Lung (tissue), 12 donors: ENCODE results near the gene OR2B6. TPM values are rescaled to one million over a fixed set of nuclear protein-coding genes. Genes with fewer than 3 reads are reported as not detected.

Experiments
- ATAC-seq: fragments of 200-7000 bp; cut with Tn5 transposase; one replicate; pipeline ENCODE4 v1.9.1; 2020; ENCODE audit warnings: moderate number of reproducible peaks; ENCODE audit not compliant: insufficient read depth, low FRiP score
- DNase-seq, 3 donors: peaks; one replicate each; pipeline ENCODE4 v3.0.0-alpha.2; 2013 to 2017
- H3K27ac ChIP-seq, 2 donors: one replicate each; pipeline ENCODE4 v1.5.1; 2013; ENCODE audit warnings: mild to moderate bottlenecking in 2 of 2, moderate library complexity in 2 of 2, control low read depth in 1 of 2, inconsistent platforms in 1 of 2, low read depth in 1 of 2, low read length in 1 of 2
- H3K27me3 ChIP-seq, 3 donors: one replicate each; pipeline ENCODE4 v1.5.1; 2013; ENCODE audit warnings: low read length in 2 of 3; ENCODE audit not compliant: control insufficient read depth in 3 of 3, insufficient read depth in 3 of 3
- H3K36me3 ChIP-seq, 4 donors: one replicate each; pipeline ENCODE4 v1.5.1; 2013; ENCODE audit warnings: low read length in 4 of 4, mild to moderate bottlenecking in 1 of 4, moderate library complexity in 1 of 4; ENCODE audit not compliant: control insufficient read depth in 4 of 4, insufficient read depth in 4 of 4
- H3K4me1 ChIP-seq, 5 donors: one replicate each; pipeline ENCODE4 v1.5.1; 2013; ENCODE audit warnings: low read length in 5 of 5, mild to moderate bottlenecking in 2 of 5, moderate library complexity in 1 of 5; ENCODE audit not compliant: control insufficient read depth in 5 of 5, insufficient read depth in 5 of 5
- H3K4me3 ChIP-seq: one replicate; pipeline ENCODE4 v1.5.1; 2013; ENCODE audit warnings: mild to moderate bottlenecking, control low read depth, moderate library complexity
- H3K9ac ChIP-seq, 2 donors: one replicate each; pipeline ENCODE4 v1.5.1; 2013; ENCODE audit warnings: low read length in 2 of 2, control low read depth in 1 of 2; ENCODE audit not compliant: insufficient read depth in 1 of 2
- H3K9me3 ChIP-seq, 4 donors: one replicate each; pipeline ENCODE4 v1.5.1; 2013; ENCODE audit warnings: low read length in 3 of 4, mild to moderate bottlenecking in 1 of 4, moderate library complexity in 1 of 4; ENCODE audit not compliant: control insufficient read depth in 4 of 4, insufficient read depth in 3 of 4
- CTCF ChIP-seq: IDR thresholded peaks from 2 replicates; pipeline ENCODE4 v1.5.1; 2012; ENCODE audit warnings: mild to moderate bottlenecking; ENCODE audit errors: control extremely low read depth, extremely low read depth
- WGBS, 2 donors: extraction: QIAGEN DNeasy Blood & Tissue Kit; methylation state at CpG; one replicate each; pipeline ENCODE4 v1.1.7; 2013; 5-methylcytosine and 5-hydroxymethylcytosine counted together
- polyA plus RNA-seq, 2 donors: library from polyadenylated mRNA; stranded (reverse); fragments of 200-250 nt; gene quantifications; one replicate each; pipeline ENCODE4 v1.2.1, GENCODE V29; 2013
- total RNA-seq, 2 donors: library from RNA; depleted of rRNA in 1 of 2; stranded (reverse); fragments of >200 nt in 1 of 2; gene quantifications; one replicate each; pipeline ENCODE4 v1.2.1, GENCODE V29; 2014 to 2021
- donor health status: control.
- donor health status: control.
- donor health status: Bipolar disorder and iron deficiency.
- donor health status: healthy.
- donor health status: DM: yes; HTN: yes; CAD: no.

OR2B6 gene
- total and polyA plus RNA-seq, 4 donors = not detected

DNA sequence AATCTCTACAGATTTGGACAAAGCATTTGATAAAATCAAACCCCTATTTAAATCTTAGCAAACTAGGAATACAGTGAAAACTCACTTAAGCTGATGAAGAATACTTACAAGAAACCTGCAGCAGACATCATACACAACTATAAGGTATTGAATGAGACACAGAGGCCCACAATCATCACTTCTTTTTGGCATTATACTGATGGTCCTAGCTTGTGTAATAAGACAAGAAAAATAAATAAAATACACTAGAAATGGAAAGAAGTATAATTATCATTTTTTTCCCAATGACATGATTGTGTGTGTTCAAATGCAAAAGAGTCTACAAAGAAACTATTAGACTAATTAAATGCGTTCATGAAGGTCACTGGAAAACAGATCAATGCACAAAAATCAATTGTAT lies 8.8 kb upstream of the OR2B6 start:
- H3K4me3 ChIP-seq = no peak overlapping the region
- WGBS, 2 donors = 85 to 93% methylated on average over 1 of the region's 1 CpG
- no peaks in the 10 kb centered on the region for H3K36me3 ChIP-seq
- H3K27ac ChIP-seq = no peak overlapping the region
- TF ChIP-seq CTCF = no peak
- DNase-seq (no peak), ATAC-seq (no peak)
- peaks cover 0 to 6% (median 4%) of the 10 kb centered on the region in 3 donors for H3K27me3 ChIP-seq
- H3K9ac ChIP-seq = no peak overlapping the region
- peaks cover 0 to 2% (median 0%) of the 10 kb centered on the region in 4 donors for H3K9me3 ChIP-seq
- no peaks in the 10 kb centered on the region for H3K4me1 ChIP-seq

- DNase-seq (no peak), ATAC-seq (no peak)
- H3K27ac ChIP-seq = no peak overlapping the region
- no peak overlapping the region for H3K9ac ChIP-seq
- no peaks in the 10 kb centered on the region for H3K36me3 ChIP-seq
- no peak for TF ChIP-seq CTCF
- no peak overlapping the region for H3K4me3 ChIP-seq
- H3K4me1 ChIP-seq = no peaks in the 10 kb centered on the region
- H3K9me3 ChIP-seq = no peaks in the 10 kb centered on the region
- peaks cover 0 to 10% (median 4%) of the 10 kb centered on the region in 3 donors for H3K27me3 ChIP-seq
- 57 to 80% methylated on average over 1 of the region's 1 CpG for WGBS, 2 donors
These were observed 6.0 kb upstream of the OR2B6 start for GRCh38 chr6:27951040-27951439.

- no peaks in the 10 kb centered on the region for H3K4me1 ChIP-seq
These were observed 475 bp downstream of the OR2B6 start for GRCh38 chr6:27957516-27957915.

More at GRCh38 chr6:27957516-27957915, 475 bp downstream of the OR2B6 start:
- H3K27me3 ChIP-seq = peaks cover 0 to 11% (median 0%) of the 10 kb centered on the region in 3 donors
- H3K27ac ChIP-seq = no peak overlapping the region
- 67 to 82% methylated on average over 4 of the region's 4 CpGs for WGBS, 2 donors
- no peak for DNase-seq
- no peak overlapping the region for H3K4me3 ChIP-seq
- TF ChIP-seq CTCF = no peak
- no peak overlapping the region for H3K9ac ChIP-seq
- no peak for ATAC-seq
- H3K36me3 ChIP-seq = no peaks in the 10 kb centered on the region
- no peaks in the 10 kb centered on the region for H3K9me3 ChIP-seq
